HG03442 (cell line): ENCODE results near the gene SERPINE1.
"Not testable (repeated sequence)": the region's sequence is repeated elsewhere in the genome, so short reads cannot be mapped to it uniquely, and the experiment has no call there.

Experiments
- ATAC-seq: cut with Tn5 transposase; IDR thresholded peaks from one replicate; pipeline ENCODE4 v1.9.1; 2021; ENCODE audit warnings: mild to moderate bottlenecking, moderate library complexity; ENCODE audit not compliant: unreplicated experiment

The SERPINE1 gene

GRCh38 chr7:101126651-101127459, at the start of gene SERPINE1:
Gene SERPINE1, plus strand, starts transcription at chr7:101127104. Its CDS starts 1,290 bp downstream, at chr7:101128394.
- peak; percentile 56 for ATAC-seq

- ATAC-seq, result peak; percentile 71
These were observed 49.4 kb upstream of the SERPINE1 start for GRCh38 chr7:101077303-101078086.

- ATAC-seq, result no peak
These were observed 45.5 kb upstream of the SERPINE1 start for GRCh38 chr7:101081432-101081831.

GRCh38 chr7:101084865-101085161, 42.1 kb upstream of the SERPINE1 start:
- ATAC-seq, result no peak

- peak; percentile 74 for ATAC-seq
These were observed 41.5 kb upstream of the SERPINE1 start, which contains the start of gene TRIM56 for GRCh38 chr7:101085162-101085964. Gene TRIM56, plus strand, starts transcription at chr7:101085481. Its CDS starts 1,832 bp downstream, at chr7:101087313.

- ATAC-seq, result no peak
These were observed 39.4 kb upstream of the SERPINE1 start for GRCh38 chr7:101087334-101088068.

GRCh38 chr7:101088069-101088425, 38.9 kb upstream of the SERPINE1 start:
- ATAC-seq, result no peak

- no peak for ATAC-seq
These were observed 37.9 kb upstream of the SERPINE1 start for GRCh38 chr7:101088858-101089529.

- no peak for ATAC-seq
These were observed 37.0 kb upstream of the SERPINE1 start for GRCh38 chr7:101089876-101090275.

- not testable (repeated sequence) for ATAC-seq
These were observed 34.5 kb upstream of the SERPINE1 start for GRCh38 chr7:101092266-101092905.

GRCh38 chr7:101093906-101094305, 33.0 kb upstream of the SERPINE1 start:
- no peak for ATAC-seq

GRCh38 chr7:101094376-101094775, 32.5 kb upstream of the SERPINE1 start:
- no peak for ATAC-seq

GRCh38 chr7:101094791-101095375, 32.0 kb upstream of the SERPINE1 start:
- no peak for ATAC-seq

GRCh38 chr7:101096331-101096956, 30.5 kb upstream of the SERPINE1 start:
- no peak for ATAC-seq

- no peak for ATAC-seq
These were observed 30.0 kb upstream of the SERPINE1 start for GRCh38 chr7:101096957-101097347.

GRCh38 chr7:101097561-101097960, 29.3 kb upstream of the SERPINE1 start:
- no peak for ATAC-seq

- no peak for ATAC-seq
These were observed 26.7 kb upstream of the SERPINE1 start for GRCh38 chr7:101099969-101100781.
